Raji (cell line): Measurements from ENCODE around the gene NWD2.

Experiments
- POLR2A ChIP-seq: IDR thresholded peaks from 2 replicates; pipeline ENCODE4 v1.6.1; 2011; ENCODE audit warnings: low read depth, low read length, control low read depth; ENCODE audit not compliant: insufficient read depth

NWD2 gene

DNA sequence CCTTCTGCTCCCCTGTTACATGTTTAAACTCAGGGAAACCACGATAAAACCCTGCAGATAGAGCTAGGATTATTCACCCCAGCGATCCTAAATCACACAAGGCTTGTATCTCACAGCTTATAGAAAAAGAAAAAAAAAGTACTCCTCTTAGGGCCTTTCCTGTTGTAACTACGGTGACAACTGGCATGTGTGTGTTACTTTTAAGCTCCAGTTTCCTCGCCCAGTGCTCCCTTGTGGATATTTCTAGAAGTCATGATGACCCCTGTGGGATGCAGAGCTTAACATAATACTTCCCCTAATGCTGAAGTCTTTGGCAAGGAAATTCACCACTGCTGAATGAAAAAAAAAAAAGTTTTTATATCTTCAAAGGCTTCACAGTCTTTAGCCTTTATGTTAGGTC lies 114.7 kb downstream of the NWD2 start:
- TF ChIP-seq POLR2A, result no peak

DNA sequence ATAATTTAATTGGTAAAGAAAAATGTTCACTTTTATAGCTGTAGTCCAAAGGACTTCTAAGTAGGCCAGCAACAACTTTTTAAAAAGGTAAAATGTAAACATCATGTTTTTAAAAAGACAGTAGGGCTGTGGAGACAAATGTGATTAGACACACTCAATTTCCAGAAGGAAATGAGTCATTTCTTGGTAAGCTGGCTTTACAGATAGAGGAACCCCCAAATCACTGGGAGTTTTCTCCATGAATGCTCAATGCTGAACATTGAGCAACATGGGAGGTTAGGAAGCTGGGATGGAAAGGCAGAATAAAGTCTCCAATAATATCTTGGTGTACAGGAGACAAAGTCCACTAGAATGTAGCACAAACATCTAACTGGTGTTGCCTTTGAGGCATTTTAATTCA lies 121.3 kb downstream of the NWD2 start:
- no peak for TF ChIP-seq POLR2A

DNA sequence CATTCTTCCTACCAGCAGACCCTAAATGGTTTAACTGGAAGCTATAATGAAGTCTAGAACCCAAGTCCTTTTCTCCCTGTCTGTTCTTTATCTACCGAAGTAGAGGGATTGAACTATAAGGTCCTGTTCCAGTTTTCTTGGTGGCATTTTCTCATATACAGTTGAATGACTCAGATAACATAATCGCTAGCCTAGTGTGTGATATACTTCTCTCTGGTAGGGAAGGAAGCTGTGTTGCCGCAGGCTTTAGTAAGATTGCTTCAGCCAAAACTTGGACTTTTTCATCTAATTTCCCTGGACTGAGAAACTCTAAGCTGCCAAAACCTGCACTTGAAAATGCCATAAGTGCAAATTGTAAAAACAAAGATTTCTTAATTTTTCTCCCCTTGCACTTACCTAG lies 123.4 kb downstream of the NWD2 start:
- TF ChIP-seq POLR2A, result no peak

DNA sequence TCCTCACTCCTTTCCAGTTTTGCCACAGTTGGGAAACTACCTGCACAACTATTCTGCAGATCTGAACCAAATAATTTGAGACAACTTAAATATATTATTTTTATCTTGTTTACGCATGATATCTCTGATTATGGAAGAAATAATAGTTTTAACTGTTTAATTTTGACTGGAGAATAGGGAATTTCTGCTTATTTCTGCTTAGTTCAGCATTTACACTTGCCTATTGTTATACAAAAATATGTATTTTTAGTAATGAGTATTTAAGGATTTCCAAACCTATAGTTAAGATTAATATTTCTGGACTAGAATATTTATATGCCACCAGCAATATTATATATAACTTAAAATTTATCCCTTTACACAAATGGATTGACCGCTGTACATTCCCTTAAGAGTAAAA lies 125.5 kb downstream of the NWD2 start:
- no peak for TF ChIP-seq POLR2A

DNA sequence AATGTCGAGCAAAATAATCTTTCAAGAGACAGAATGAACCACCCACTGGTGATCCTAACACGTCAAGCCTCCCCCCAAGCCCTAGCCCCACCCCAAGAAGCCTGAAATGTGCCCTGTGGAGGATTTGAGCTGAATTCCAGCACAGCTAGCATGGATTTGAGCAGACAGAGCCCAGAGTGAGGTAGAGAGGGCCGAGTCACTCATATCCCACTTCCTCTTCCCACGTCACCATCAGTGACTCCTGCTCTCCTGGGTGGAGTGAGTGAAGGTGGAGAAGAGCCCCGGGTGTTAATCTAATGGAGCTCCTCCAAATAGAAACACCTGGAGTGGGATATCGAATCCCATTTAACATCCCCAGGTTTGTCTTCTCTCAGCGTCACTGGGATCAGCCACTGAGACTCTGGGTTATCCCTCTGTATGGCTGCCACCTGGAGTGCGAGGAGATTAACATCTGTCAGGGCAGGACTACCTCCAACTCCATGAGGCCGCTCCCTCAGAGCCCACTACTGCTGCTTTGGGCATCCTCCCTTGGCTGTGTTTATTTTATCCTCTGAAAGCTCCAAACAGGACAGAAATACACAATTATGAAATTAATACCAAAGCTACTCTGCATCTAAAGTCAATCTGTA lies 136.6 kb downstream of the NWD2 start:
- no peak for TF ChIP-seq POLR2A

DNA sequence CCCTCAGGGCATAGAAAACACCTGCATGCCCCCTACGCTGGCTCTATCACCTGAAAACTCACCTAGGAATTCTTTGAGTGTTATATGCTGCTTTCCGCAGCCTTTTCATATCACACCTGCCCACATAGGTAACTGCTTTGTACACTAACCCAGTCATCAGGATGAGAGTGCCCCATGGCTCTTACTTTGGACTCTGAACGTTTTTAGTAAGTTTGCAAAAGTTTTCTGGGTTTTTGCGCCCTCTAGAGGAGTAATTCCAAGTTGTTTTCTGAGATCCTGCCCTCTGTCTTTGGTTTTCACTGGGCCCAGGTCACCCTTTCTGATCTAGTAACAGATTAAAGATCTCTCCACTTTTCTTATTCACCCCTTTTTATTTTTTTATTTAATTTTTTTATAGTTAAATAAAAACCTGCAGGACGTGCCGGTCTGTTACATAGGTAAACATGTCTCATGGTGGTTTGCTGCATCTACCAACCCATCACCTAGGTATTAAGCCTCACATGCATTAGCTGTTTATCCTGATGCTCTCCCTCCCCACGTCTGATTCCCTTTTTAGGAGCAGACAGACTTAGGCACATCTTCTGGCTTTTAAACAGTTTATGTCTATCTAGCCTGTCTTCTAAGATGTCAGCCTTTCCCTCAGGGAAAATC lies 139.2 kb downstream of the NWD2 start:
- no peak for TF ChIP-seq POLR2A

DNA sequence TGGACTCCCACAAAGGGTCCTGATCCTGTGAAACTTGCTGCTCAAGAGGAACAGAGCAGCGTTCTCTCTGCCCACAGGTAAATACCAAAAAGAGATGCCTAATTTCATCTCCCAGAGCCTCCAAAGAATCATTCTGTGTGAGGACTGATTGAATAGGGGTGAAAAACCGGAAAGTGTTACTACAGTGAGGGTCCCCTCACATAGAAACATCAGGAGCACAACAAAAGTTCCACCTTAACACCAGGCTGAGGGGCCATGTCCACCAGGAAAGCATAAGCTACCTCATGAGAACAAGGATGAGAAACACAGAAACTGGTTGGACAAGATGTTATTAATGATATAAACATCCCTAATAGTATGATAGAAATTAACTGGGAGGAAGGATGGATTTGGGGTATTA lies 140.9 kb downstream of the NWD2 start:
- no peak for TF ChIP-seq POLR2A

DNA sequence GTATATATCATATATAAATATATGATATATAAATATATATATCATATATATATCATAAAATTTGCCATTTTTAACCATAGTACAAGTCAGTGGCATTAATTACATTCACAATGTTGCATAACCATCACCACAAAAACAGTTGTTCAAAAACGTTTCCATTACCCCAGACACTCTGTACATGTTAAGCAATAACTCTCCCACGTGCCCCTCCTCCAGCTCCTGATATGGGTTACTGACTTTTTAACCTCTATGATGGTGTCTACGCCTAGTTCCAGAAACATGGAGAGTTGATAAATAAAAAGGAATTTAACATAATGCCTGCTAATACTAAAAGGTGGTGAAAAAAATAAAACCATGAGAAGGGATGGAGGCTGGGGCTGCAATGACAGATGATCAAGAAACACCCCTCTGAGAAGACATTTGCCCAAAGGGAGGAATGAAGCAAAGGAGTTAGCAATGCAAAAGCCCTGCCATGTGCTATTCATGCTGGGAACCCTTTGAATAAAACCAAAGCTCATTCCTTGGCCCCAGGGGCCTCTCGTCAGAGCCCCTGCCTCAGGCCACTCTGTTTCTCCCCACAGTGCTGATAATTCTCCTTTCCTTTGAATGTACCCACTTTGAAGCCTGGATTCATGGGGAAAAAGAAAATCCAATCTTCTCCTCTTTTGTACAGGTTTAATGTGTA lies 144.3 kb downstream of the NWD2 start:
- TF ChIP-seq POLR2A, result no peak

DNA sequence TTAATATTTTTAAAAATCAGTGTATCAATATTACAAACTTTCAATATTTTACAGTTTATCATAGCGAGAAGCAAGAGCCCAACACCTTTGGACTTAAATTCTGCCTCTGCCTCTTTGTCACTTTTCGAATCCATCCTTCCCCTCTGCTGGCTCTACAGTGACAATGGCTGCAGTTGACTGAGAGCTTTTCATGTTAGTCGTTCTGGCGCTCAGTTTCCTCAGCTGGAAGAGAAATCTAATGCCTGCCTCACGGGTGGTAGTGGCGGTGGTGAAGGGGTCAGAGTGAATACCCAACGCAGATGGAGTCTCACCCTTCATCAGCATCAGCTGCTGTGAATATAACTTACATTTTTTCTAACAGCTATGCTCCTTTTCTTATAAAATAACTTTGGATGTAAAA lies 144.8 kb downstream of the NWD2 start:
- no peak for TF ChIP-seq POLR2A

DNA sequence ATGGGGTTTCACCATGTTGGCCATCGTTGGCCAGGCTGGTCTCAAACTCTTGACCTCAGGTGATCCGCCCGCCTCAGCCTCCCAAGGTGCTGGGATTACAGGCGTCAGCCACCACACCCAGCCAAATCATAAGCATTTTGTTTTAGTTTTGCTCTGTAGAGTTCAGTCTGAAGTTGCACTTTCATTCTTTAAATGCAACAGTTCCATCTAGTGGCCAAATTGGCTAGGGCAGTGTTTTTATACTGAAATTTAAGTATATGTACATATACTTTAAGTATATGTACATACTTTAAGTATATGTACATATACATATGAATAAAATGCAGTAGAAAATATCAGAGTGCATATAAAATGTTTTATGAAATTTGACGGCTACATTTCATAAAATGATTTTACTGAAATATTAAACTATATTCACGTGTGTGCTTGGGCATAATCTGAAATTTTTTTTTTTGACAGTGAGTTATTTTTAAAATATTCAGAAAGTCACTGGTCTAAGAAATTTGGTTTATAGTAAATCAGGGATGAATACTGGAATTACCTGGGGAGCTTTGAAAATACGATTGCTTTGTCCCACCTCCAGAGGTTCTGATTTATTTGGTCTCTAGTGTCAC lies 145.5 kb downstream of the NWD2 start:
- TF ChIP-seq POLR2A, result no peak

DNA sequence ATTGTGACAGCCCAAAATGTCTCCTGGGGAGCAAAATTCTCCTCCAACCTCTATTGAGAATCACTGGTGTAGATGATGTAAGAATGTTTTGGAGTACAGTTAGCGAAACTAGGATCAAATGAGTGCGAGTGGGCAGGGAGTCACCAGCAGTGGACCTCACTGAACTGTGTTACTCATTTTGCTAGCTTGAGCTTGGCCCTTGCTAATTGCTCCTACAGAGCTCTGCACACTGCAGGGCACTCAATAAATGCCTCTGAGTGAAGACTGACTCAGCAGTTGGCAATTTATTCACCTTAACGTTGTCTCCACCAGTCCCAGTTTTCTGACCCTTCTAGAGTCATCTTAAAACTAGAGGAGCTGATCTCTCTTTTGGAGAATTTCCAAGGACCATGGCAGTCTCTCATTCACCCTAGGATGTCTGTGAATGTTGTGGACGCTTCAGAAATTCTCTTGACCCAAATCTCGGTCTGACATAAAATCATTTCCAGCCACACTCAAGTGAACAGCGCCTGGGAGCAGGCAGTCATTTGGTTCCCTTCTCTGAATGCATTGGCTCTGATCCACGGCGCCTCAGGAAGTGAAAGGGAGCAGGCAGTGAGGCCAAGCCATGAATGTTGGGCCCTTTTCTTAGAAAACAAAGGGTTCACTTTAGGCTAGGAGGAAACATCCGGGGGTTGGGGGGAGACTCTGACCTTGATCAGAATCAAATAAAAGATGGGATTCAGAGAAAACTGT lies 148.1 kb downstream of the NWD2 start:
- TF ChIP-seq POLR2A, result no peak

DNA sequence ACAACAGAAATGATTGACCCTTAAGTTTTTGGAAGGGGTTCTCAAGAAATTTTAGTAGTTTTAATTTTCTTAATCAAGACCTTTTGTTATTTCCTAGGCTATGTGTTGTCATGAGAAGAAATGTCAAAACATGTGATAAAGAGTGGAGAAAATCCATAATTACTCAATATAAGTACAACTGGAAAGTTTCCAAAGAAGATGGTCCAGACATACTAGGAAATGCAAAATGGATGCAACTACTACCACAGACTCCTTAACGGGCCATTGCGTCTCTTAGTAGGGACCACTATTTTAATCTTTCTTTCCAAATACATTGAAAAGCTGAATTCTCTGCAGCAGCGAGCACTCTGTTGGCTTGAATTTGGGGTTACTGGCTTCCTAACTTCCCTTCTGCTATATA lies 148.8 kb downstream of the NWD2 start:
- TF ChIP-seq POLR2A, result no peak

DNA sequence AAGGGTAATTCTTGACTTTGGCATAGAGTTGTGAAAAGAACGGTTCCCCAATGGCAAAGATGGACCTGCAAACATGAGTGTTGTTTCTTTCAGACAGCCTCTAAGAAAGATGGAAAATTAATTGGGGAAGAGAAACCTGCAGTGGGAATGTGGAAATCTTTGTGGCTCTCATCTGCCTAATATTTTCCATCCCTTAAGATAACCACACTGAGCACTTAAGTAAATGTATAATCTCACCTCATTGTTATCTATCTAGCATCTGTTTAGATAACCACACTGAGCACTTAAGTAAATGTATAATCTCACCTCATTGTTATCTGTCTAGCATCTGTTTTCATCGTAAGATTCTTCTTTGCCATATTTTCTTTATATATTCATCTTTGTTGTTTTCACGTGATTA lies 149.3 kb downstream of the NWD2 start:
- no peak for TF ChIP-seq POLR2A

DNA sequence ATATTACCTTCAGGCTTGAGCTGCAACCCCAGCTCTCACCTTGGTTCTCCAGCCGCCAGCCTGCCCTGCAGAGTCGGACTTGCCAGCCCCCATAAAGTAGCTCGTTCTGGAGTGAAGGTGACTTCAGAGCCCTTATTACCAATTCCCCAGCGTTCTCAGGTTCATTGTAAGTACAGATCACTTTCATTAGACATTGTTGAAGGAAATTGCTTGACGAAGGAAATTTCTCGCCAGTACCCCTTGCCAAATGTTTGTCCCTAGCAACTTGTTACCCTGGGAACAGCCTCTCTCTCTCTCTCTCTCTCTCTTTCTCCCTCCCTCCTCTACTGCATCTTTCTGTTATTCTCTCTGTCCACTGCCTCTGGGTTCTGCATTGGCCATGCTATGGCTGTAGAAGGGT lies 153.0 kb downstream of the NWD2 start:
- no peak for TF ChIP-seq POLR2A

DNA sequence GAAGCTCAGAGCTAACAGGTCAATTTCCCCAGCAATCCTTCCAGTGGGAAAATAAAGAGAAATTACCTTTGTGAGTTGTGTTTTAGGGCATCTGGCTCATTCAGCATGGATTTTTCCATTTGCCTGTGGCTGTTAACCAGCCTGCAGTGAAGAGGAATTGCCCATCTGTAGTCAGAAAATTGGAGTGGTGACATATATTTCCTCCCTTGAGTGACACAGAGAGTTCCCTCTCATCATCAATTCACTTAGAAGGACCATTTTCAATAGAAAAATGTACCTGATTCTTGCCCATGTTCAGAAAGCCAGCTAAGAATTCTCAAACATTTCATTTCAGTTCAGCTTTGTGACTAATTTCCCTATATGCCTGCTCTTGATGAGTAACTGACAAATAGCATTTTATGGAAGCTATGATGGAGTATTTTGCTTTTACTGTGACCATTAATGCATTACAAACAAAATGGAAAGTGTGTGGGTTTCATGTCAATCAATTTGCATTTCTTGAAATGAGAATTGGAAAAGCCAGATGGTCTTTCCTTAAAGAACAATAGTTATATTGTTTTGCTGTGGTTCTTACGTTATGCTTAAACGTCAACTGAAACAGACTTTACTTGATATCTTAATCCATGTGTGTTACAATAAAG lies 155.8 kb downstream of the NWD2 start:
- no peak for TF ChIP-seq POLR2A
